Endothelial cell of umbilical vein (primary cell): Measurements from ENCODE around the gene TBC1D19. TPM values are rescaled to one million over a fixed set of nuclear protein-coding genes. Genes with fewer than 3 reads are reported as not detected.

Experiments
- BruUV-seq: library from RNA; stranded (reverse); fragments of 400-500 nt; replicated peaks from 2 replicates; lab custom pipeline; 2021; lab: Mats Ljungman, UMichigan
- CTCF ChIA-PET: fragments of 300-600, 350-600 bp; sonication (Branson Sonifier 250); formaldehyde crosslinking; loops from one replicate; lab custom pipeline; 2021; ENCODE audit warnings: antibody characterized with exemption, inconsistent platforms; lab: Charles Lee
- POLR2A ChIA-PET: fragments of 300-600, 350-600 bp; sonication (Branson Sonifier 250); formaldehyde crosslinking; loops from one replicate; lab custom pipeline; 2021; ENCODE audit warnings: antibody characterized with exemption, inconsistent platforms; lab: Charles Lee
- DNase-seq: peaks from one replicate; pipeline ENCODE4 v3.0.0-alpha.2; 2011; ENCODE audit warnings: low read depth, low spot score
- FAIRE-seq: peaks from 2 replicates; lab custom pipeline; 2011; peaks lifted over from hg19 to GRCh38; lab: Jason Lieb, UNC
- H2AFZ ChIP-seq: 2 replicates; pipeline ENCODE4 v1.6.0; 2012; ENCODE audit warnings: low read depth, low read length, control low read depth, inconsistent platforms
- H3K27ac ChIP-seq: 2 replicates; pipeline ENCODE4 v1.5.1; 2011; ENCODE audit warnings: low read depth, mild to moderate bottlenecking, control low read depth, low read length, moderate library complexity; ENCODE audit not compliant: insufficient read depth
- H3K27me3 ChIP-seq, 2 experiments: 2 replicates each; pipeline versions ENCODE4 v1.6.0 to v1.6.1; 2011; ENCODE audit warnings: low read length in 2 of 2, mixed read lengths in 1 of 2; ENCODE audit not compliant: control insufficient read depth in 2 of 2, insufficient read depth in 2 of 2
- H3K36me3 ChIP-seq, 2 experiments: 2 replicates in 1 of 2; 3 replicates in 1 of 2; pipeline ENCODE4 v1.5.1; 2011; ENCODE audit warnings: low read length in 2 of 2, mild to moderate bottlenecking in 1 of 2, moderate library complexity in 1 of 2; ENCODE audit not compliant: control insufficient read depth in 2 of 2, insufficient read depth in 2 of 2; ENCODE audit errors: extremely low read depth in 1 of 2
- H3K4me1 ChIP-seq: 3 replicates; pipeline ENCODE4 v1.5.1; 2011; ENCODE audit warnings: mild to moderate bottlenecking, low read length; ENCODE audit not compliant: control insufficient read depth, insufficient read depth; ENCODE audit errors: extremely low read depth
- H3K4me2 ChIP-seq: 2 replicates; pipeline ENCODE4 v1.6.1; 2011; ENCODE audit warnings: low read length, control low read depth, mixed read lengths; ENCODE audit not compliant: insufficient read depth
- H3K4me3 ChIP-seq, 3 experiments: fragments of 200-600 bp in 1 of 3; sonication (generic), shearing (Covaris generic) in 1 of 3; replicated peaks in 1 of 3; 2 replicates each; pipeline ENCODE4 v1.5.1; 2011 to 2016; ENCODE audit warnings: control low read depth in 3 of 3, low read length in 3 of 3, mild to moderate bottlenecking in 2 of 3, inconsistent platforms in 1 of 3, low read depth in 1 of 3, moderate library complexity in 1 of 3; ENCODE audit not compliant: insufficient read depth in 1 of 3
- H3K79me2 ChIP-seq: 2 replicates; pipeline ENCODE4 v1.6.0; 2012; ENCODE audit warnings: low read length, inconsistent platforms; ENCODE audit not compliant: control insufficient read depth, insufficient read depth
- H3K9ac ChIP-seq: replicated peaks from 2 replicates; pipeline ENCODE3; 2011; ENCODE audit warnings: low read length, control low read depth; ENCODE audit not compliant: insufficient read depth; ENCODE audit errors: extremely low read depth
- H3K9me1 ChIP-seq: replicated peaks from 3 replicates; pipeline ENCODE4 v1.6.0; 2011; ENCODE audit warnings: mild to moderate bottlenecking, low read length; ENCODE audit not compliant: control insufficient read depth, insufficient read depth; ENCODE audit errors: extremely low read depth
- H3K9me3 ChIP-seq: replicated peaks from 2 replicates; pipeline ENCODE4 v1.5.1; 2012; ENCODE audit warnings: low read length, inconsistent platforms; ENCODE audit not compliant: control insufficient read depth, insufficient read depth
- H4K20me1 ChIP-seq: replicated peaks from 2 replicates; pipeline ENCODE3; 2011; ENCODE audit warnings: mild to moderate bottlenecking, low read length; ENCODE audit not compliant: control insufficient read depth, insufficient read depth; ENCODE audit errors: extremely low read depth
- CTCF ChIP-seq, 2 donors: IDR thresholded peaks; 1 replicate in 1 of 2; 2 replicates in 1 of 2; pipeline ENCODE4 v1.5.1; 2011; ENCODE audit warnings: low read length in 2 of 2, mild to moderate bottlenecking in 2 of 2, moderate library complexity in 2 of 2, control low read depth in 1 of 2, inconsistent platforms in 1 of 2, low read depth in 1 of 2; ENCODE audit not compliant: insufficient read depth in 1 of 2; ENCODE audit errors: extremely low read depth in 1 of 2
- FOS ChIP-seq: IDR thresholded peaks from 2 replicates; pipeline ENCODE4 v1.6.1; 2011; ENCODE audit warnings: mild to moderate bottlenecking, low read length, moderate library complexity, borderline replicate concordance; ENCODE audit not compliant: insufficient read depth
- GATA2 ChIP-seq: IDR thresholded peaks from 2 replicates; pipeline ENCODE4 v1.7.0; 2011; ENCODE audit warnings: low read depth, mild to moderate bottlenecking, moderate library complexity, mixed read lengths, low read length; ENCODE audit not compliant: insufficient read length, insufficient read depth
- MAX ChIP-seq: IDR thresholded peaks from 2 replicates; pipeline ENCODE4 v1.6.1; 2011; ENCODE audit not compliant: insufficient read depth, insufficient read length
- MYC ChIP-seq: IDR thresholded peaks from one replicate; pipeline ENCODE4 v1.6.1; 2011; ENCODE audit warnings: mild to moderate bottlenecking, low read depth, low read length
- POLR2A ChIP-seq: IDR thresholded peaks from 2 replicates; pipeline ENCODE4 v1.6.1; 2012; ENCODE audit warnings: low read depth, mild to moderate bottlenecking, control low read depth, low read length
- dilution Hi-C: fragments of 300-500 bp; cut with MboI; formaldehyde crosslinking; loops from one replicate; pipeline ENCODE4 v1.15.0; 2019; ENCODE audit warnings: low sequenced_read_pairs; ENCODE audit not compliant: extremely low pct_ligation_motif_present
- intact Hi-C: fragments of 100-400 bp; cut with micrococcal nuclease; formaldehyde crosslinking; loops from one replicate; pipeline ENCODE4 v1.10.0; 2022
- polyA plus RNA-seq, 4 experiments: library from polyadenylated mRNA; depleted of rRNA in 3 of 4; stranded (reverse) in 3 of 4; unstranded in 1 of 4; fragments of >200 nt; gene quantifications; 2 replicates each; pipeline versions ENCODE4 v1.2.1 to v1.2.3, GENCODE V29; 2011 to 2012; ENCODE audit warnings: missing spikeins in 1 of 4
- total RNA-seq: library from RNA; stranded (reverse); gene quantifications from 2 replicates; pipeline ENCODE4 v1.2.3, GENCODE V29; 2021

TBC1D19 gene
- total and polyA plus RNA-seq, 2 donors (not counting 3 experiments of a cell fraction or from before 2014, with no cell fraction given), result 4.4 to 5.9 TPM

- Histone ChIP-seq H3K79me2 (no peaks in the 10 kb centered on the region), H3K36me3 (no peaks in the 10 kb centered on the region), H2AFZ (peak overlapping the region; percentile 92), H4K20me1 (no peaks in the 10 kb centered on the region), H3K27ac (no peak overlapping the region), H3K9me3 (no peaks in the 10 kb centered on the region), H3K4me3 (peak overlapping the region; percentile 52 to 90 (median 89)), H3K27me3 (peaks cover 1 to 6% of the 10 kb centered on the region in 2 experiments), H3K4me2 (peak overlapping the region; percentile 100), H3K4me1 (peaks cover 10% of the 10 kb centered on the region), H3K9me1 (no peaks in the 10 kb centered on the region), H3K9ac (peak overlapping the region; percentile 61)
- CTCF ChIA-PET, result interaction anchor here (1.3 to 2.9 kb wide), 4 partner anchors 9 to 426 kb away, joined by 3 to 16 read pairs (median 4); no protein-coding TSS in a partner anchor
- BruUV-seq, result no TSS peak
- TF ChIP-seq MYC, result no peak
- no peak for TF ChIP-seq FOS
- no peak for TF ChIP-seq POLR2A
- TF ChIP-seq MAX, result no peak
- POLR2A ChIA-PET, result no interaction called here
- intact Hi-C loops (loop anchor here (1.0 to 5.0 kb wide), 4 partner anchors 16 to 276 kb away; partner anchors contain the start of gene STIM2), dilution Hi-C loops (no loop called here)
- FAIRE-seq (no peak), DNase-seq (no peak)
Observed at GRCh38 chr4:26584725-26585124, 841 bp downstream of the TBC1D19 start.

GRCh38 chr4:26589705-26590104, 5.8 kb downstream of the TBC1D19 start:
- Histone ChIP-seq H2AFZ (no peak overlapping the region), H3K27ac (no peak overlapping the region), H3K4me2 (no peak overlapping the region), H3K9me1 (no peaks in the 10 kb centered on the region), H3K4me3 (no peak overlapping the region), H4K20me1 (no peaks in the 10 kb centered on the region), H3K79me2 (no peaks in the 10 kb centered on the region), H3K9ac (no peak overlapping the region), H3K27me3 (no peaks in the 10 kb centered on the region), H3K36me3 (no peaks in the 10 kb centered on the region), H3K9me3 (no peaks in the 10 kb centered on the region), H3K4me1 (peaks cover 1% of the 10 kb centered on the region)
- ChIA-PET CTCF (no interaction called here), POLR2A (no interaction called here)
- FAIRE-seq, result no peak
- TF ChIP-seq POLR2A (no peak), FOS (no peak), GATA2 (no peak), CTCF (IDR thresholded peaks at IDR 0.05; ENCODE audit: extremely low read depth in 1 of 2, insufficient read depth in 1 of 2, low read depth in 1 of 2, low read length in 2 of 2) (no peak)
- DNase-seq, result no peak
- intact Hi-C loops (no loop called here), dilution Hi-C loops (no loop called here)
- no TSS peak for BruUV-seq
